Colonic mucosa (tissue), 4 donors: ENCODE results near the gene SUMO2. TPM values are rescaled to one million over a fixed set of nuclear protein-coding genes. Genes with fewer than 3 reads are reported as not detected.

Experiments
- DNase-seq: peaks from one replicate; pipeline ENCODE4 v3.0.0-alpha.2; 2020
- H3K27ac ChIP-seq: fragments of 200-600 bp; one replicate; pipeline ENCODE4 v1.8.0; 2021
- H3K27me3 ChIP-seq: fragments of 200-600 bp; one replicate; pipeline ENCODE4 v1.8.0; 2021
- H3K36me3 ChIP-seq: fragments of 200-600 bp; one replicate; pipeline ENCODE4 v1.8.0; 2021
- H3K4me1 ChIP-seq: fragments of 200-600 bp; one replicate; pipeline ENCODE4 v1.8.0; 2021; ENCODE audit warnings: mild to moderate bottlenecking
- H3K4me3 ChIP-seq: fragments of 200-600 bp; one replicate; pipeline ENCODE4 v1.8.0; 2021
- H3K9ac ChIP-seq, 2 donors: one replicate each; pipeline ENCODE4 v1.7.0; 2013; ENCODE audit warnings: control low read depth in 2 of 2, low read depth in 2 of 2, low read length in 2 of 2
- H3K9me3 ChIP-seq: fragments of 200-600 bp; one replicate; pipeline ENCODE4 v1.8.0; 2021
- intact Hi-C: fragments of 100-400 bp; cut with DNase I; formaldehyde crosslinking; loops from one replicate; pipeline ENCODE4 v1.14.1; 2022
- total RNA-seq, 2 donors: library from RNA; stranded (reverse); fragmentation: NEBNext Ultra II Directional in 1 of 2; extraction: Animal tissue kit (Norgen Biotek cat#: 25700) in 1 of 2; gene quantifications; one replicate each; pipeline ENCODE4 v1.2.1, GENCODE V29; 2021
- TF ChIP-seq, protein P1 (sequence below): fragments of 200-600 bp; IDR thresholded peaks from one replicate; pipeline ENCODE4 v1.8.0; 2022; ENCODE audit warnings: antibody characterized with exemption, mild to moderate bottlenecking
- donor health status: healthy.
- donor health status: DM: no; HTN: no; CAD: no.
- donor health status: DM: no; HTN: no; CAD: no.

SUMO2 gene
- total RNA-seq, 2 donors from 2014 or later: 298 to 319 TPM

- Histone ChIP-seq H3K9me3 (no peaks in the 10 kb centered on the region), H3K4me1 (no peaks in the 10 kb centered on the region), H3K27ac (no peak overlapping the region), H3K4me3 (no peak overlapping the region), H3K27me3 (no peaks in the 10 kb centered on the region), H3K36me3 (peaks cover 8% of the 10 kb centered on the region), H3K9ac (peak overlapping the region in 1 of 2 donors; percentile 36)
- TF ChIP-seq, protein P1, sequence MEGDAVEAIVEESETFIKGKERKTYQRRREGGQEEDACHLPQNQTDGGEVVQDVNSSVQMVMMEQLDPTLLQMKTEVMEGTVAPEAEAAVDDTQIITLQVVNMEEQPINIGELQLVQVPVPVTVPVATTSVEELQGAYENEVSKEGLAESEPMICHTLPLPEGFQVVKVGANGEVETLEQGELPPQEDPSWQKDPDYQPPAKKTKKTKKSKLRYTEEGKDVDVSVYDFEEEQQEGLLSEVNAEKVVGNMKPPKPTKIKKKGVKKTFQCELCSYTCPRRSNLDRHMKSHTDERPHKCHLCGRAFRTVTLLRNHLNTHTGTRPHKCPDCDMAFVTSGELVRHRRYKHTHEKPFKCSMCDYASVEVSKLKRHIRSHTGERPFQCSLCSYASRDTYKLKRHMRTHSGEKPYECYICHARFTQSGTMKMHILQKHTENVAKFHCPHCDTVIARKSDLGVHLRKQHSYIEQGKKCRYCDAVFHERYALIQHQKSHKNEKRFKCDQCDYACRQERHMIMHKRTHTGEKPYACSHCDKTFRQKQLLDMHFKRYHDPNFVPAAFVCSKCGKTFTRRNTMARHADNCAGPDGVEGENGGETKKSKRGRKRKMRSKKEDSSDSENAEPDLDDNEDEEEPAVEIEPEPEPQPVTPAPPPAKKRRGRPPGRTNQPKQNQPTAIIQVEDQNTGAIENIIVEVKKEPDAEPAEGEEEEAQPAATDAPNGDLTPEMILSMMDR: no peak
- DNase-seq: no peak
- intact Hi-C loops: no loop called here
These were observed 45.5 kb upstream of the SUMO2 start for GRCh38 chr17:75228305-75228704.

- no peaks in the 10 kb centered on the region for H3K27me3 ChIP-seq
- H3K4me1 ChIP-seq: no peaks in the 10 kb centered on the region
- DNase-seq: no peak
- TF ChIP-seq, protein P1: no peak
- no peak overlapping the region for H3K4me3 ChIP-seq
- peaks cover 8% of the 10 kb centered on the region for H3K36me3 ChIP-seq
- no peak overlapping the region for H3K9ac ChIP-seq
- intact Hi-C loops: no loop called here
- H3K27ac ChIP-seq: no peak overlapping the region
- no peaks in the 10 kb centered on the region for H3K9me3 ChIP-seq
These were observed 45.0 kb upstream of the SUMO2 start for GRCh38 chr17:75227729-75228128.

- H3K36me3 ChIP-seq: peaks cover 8% of the 10 kb centered on the region
- no peak overlapping the region for H3K27ac ChIP-seq
- H3K9me3 ChIP-seq: no peaks in the 10 kb centered on the region
- no peak overlapping the region for H3K4me3 ChIP-seq
- H3K9ac ChIP-seq: no peak overlapping the region
- TF ChIP-seq, protein P1: no peak
- no peaks in the 10 kb centered on the region for H3K4me1 ChIP-seq
- intact Hi-C loops: no loop called here
- DNase-seq: no peak
- no peaks in the 10 kb centered on the region for H3K27me3 ChIP-seq
These were observed 42.3 kb upstream of the SUMO2 start for GRCh38 chr17:75225016-75225415.

DNA sequence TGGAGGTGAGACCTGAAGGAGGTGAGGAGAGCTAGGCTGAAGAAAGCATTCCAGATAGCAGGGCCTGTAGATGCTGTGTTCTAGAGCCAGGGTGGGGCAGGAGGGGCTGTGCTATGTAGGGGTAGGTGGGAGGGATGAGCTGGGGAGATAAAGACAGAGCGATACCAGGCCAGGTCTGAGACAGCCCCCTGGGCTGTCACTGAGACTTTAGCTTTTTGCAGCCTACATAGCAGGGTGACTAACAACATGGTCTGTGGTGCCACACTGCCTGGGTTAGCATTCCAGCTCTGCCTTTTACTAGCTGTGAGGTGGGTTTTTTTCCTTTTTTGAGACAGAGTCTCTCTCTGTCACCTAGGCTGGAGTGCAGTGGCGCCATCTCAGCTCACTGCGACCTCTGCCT is 37.1 kb upstream of the SUMO2 start:
- Histone ChIP-seq H3K36me3 (no peaks in the 10 kb centered on the region), H3K9ac (no peak overlapping the region), H3K27ac (no peak overlapping the region), H3K9me3 (no peaks in the 10 kb centered on the region), H3K27me3 (no peaks in the 10 kb centered on the region), H3K4me3 (no peak overlapping the region), H3K4me1 (no peaks in the 10 kb centered on the region)
- intact Hi-C loops: no loop called here
- TF ChIP-seq, protein P1: no peak
- DNase-seq: no peak

DNA sequence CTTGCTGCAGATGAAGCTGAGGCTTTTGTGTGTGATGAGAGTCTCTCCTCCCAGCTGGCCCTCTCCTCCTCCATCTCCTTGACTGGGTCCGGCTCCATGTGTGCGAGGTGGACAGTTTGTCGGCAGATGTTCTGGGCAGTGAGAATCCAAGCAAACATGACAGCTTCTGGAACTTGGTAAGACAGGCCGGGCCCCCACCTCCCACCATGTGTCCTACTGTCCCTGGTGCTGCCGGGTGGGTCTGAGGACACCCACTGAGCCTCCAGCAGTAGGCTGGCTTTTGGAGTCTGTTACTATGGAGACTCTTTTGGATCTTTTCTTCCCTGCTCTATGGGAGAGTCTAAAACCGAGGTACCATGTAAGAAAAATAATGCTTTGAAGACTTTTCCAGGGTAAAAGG is 35.4 kb upstream of the SUMO2 start:
- H3K36me3 ChIP-seq: peaks cover 4% of the 10 kb centered on the region
- no peak overlapping the region for H3K27ac ChIP-seq
- DNase-seq: no peak
- H3K4me3 ChIP-seq: no peak overlapping the region
- H3K27me3 ChIP-seq: no peaks in the 10 kb centered on the region
- TF ChIP-seq, protein P1: no peak
- no peaks in the 10 kb centered on the region for H3K4me1 ChIP-seq
- H3K9ac ChIP-seq: no peak overlapping the region
- no peaks in the 10 kb centered on the region for H3K9me3 ChIP-seq
- intact Hi-C loops: no loop called here

GRCh38 chr17:75209061-75209460 is 26.3 kb upstream of the SUMO2 start:
- no peak overlapping the region for H3K27ac ChIP-seq
- H3K9ac ChIP-seq: no peak overlapping the region
- H3K4me3 ChIP-seq: no peak overlapping the region
- no peaks in the 10 kb centered on the region for H3K27me3 ChIP-seq
- H3K9me3 ChIP-seq: no peaks in the 10 kb centered on the region
- DNase-seq: no peak
- H3K36me3 ChIP-seq: peaks cover 1% of the 10 kb centered on the region
- peaks cover 6% of the 10 kb centered on the region for H3K4me1 ChIP-seq
- intact Hi-C loops: no loop called here
- TF ChIP-seq, protein P1: no peak
